ENCODE results near the gene SLC6A17. TPM values are rescaled to one million over a fixed set of nuclear protein-coding genes. Genes with fewer than 3 reads are reported as not detected.

Gene SLC6A17
- total RNA-seq, 1 donor from 2014 or later = 0.14 TPM

DNA sequence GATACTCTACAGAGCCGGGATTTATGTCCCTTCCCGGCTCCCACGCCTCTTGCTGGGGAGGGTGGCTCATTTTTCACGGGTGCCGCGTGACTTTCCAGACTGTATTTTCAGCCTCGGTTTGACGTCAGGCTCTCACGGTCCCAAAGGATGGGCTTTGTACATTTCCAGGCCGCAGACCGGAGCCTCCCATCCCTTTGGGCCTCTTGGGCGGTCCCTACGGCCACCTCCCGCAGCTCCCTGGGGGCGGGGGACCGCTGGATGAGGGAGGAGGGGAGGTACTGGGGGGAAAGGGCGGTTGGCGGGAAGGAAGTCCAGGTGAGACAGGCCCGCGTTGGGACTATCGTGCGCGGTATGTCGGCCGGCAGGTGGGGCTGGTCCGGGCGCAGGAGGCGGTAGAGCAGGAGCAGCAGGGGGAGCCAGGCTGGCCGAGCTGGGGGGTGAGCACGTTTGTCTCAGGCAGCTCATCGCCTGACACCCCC is 20.1 kb upstream of the SLC6A17 start:
- Mint-ChIP-seq H3K27ac (ENCODE audit: unreplicated experiment) (no peak overlapping the region), H3K4me3 (no peak overlapping the region), H3K36me3 (ENCODE audit: low read depth) (no peaks in the 10 kb centered on the region), H3K4me1 (no peaks in the 10 kb centered on the region), H3K27me3 (ENCODE audit: low read depth) (peaks cover 49% of the 10 kb centered on the region), H3K9me3 (no peaks in the 10 kb centered on the region)
- DNase-seq (ENCODE audit: low read depth, low spot score) = no peak
- TF ChIP-seq, protein P1, sequence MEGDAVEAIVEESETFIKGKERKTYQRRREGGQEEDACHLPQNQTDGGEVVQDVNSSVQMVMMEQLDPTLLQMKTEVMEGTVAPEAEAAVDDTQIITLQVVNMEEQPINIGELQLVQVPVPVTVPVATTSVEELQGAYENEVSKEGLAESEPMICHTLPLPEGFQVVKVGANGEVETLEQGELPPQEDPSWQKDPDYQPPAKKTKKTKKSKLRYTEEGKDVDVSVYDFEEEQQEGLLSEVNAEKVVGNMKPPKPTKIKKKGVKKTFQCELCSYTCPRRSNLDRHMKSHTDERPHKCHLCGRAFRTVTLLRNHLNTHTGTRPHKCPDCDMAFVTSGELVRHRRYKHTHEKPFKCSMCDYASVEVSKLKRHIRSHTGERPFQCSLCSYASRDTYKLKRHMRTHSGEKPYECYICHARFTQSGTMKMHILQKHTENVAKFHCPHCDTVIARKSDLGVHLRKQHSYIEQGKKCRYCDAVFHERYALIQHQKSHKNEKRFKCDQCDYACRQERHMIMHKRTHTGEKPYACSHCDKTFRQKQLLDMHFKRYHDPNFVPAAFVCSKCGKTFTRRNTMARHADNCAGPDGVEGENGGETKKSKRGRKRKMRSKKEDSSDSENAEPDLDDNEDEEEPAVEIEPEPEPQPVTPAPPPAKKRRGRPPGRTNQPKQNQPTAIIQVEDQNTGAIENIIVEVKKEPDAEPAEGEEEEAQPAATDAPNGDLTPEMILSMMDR (conservative IDR thresholded peaks at IDR 0.05) = no peak

DNA sequence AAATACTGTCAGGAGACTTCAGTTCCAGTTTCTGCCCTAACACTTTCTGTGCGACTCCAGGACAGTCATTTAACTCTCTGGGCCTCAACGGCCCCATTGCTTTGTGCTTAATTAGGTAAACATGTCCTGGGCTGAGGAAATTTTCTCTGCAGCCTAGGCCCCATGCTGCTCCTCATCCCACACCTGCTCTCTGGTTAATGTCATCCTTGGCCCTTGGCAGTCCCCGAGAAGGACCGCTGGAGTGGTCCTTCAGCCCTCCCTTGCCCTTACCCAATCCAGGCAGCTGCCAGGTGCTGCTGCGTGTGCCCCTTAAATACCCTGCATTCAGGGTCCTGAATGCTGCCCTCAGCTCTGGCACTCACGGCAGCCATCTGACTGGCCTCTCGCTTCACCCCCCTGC is 19.3 kb upstream of the SLC6A17 start:
- H3K27ac Mint-ChIP-seq (ENCODE audit: unreplicated experiment) = no peak overlapping the region
- no peaks in the 10 kb centered on the region for H3K36me3 Mint-ChIP-seq (ENCODE audit: low read depth)
- no peak overlapping the region for H3K4me3 Mint-ChIP-seq
- DNase-seq (ENCODE audit: low read depth, low spot score) = no peak
- peaks cover 4% of the 10 kb centered on the region for H3K4me1 Mint-ChIP-seq
- TF ChIP-seq, protein P1 (conservative IDR thresholded peaks at IDR 0.05) = no peak
- H3K27me3 Mint-ChIP-seq (ENCODE audit: low read depth) = peaks cover 49% of the 10 kb centered on the region
- H3K9me3 Mint-ChIP-seq = no peaks in the 10 kb centered on the region

DNA sequence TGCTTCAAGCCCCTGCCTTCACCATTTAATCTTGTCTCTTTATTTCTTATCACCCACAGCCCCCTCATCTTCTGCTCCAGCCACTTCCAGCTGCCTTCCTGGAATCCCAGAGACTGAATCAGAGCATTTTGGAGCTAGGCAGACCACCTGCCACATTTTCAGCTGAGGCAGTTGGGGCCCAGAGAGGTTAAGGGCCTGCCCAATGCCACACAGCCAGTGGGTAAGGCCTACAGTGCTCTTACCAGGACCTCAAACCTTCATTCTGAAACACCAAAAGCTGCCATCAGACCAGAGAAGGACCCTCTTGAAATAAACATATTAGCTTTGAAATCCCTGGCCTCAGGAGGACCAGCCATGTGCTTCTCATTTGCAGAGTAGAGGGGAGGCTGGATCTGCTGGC is 17.6 kb upstream of the SLC6A17 start:
- H3K9me3 Mint-ChIP-seq = no peaks in the 10 kb centered on the region
- no peaks in the 10 kb centered on the region for H3K36me3 Mint-ChIP-seq (ENCODE audit: low read depth)
- no peak overlapping the region for H3K4me3 Mint-ChIP-seq
- DNase-seq (ENCODE audit: low read depth, low spot score) = no peak
- TF ChIP-seq, protein P1 (conservative IDR thresholded peaks at IDR 0.05) = no peak
- peaks cover 21% of the 10 kb centered on the region for H3K4me1 Mint-ChIP-seq
- peaks cover 63% of the 10 kb centered on the region for H3K27me3 Mint-ChIP-seq (ENCODE audit: low read depth)
- no peak overlapping the region for H3K27ac Mint-ChIP-seq (ENCODE audit: unreplicated experiment)

DNA sequence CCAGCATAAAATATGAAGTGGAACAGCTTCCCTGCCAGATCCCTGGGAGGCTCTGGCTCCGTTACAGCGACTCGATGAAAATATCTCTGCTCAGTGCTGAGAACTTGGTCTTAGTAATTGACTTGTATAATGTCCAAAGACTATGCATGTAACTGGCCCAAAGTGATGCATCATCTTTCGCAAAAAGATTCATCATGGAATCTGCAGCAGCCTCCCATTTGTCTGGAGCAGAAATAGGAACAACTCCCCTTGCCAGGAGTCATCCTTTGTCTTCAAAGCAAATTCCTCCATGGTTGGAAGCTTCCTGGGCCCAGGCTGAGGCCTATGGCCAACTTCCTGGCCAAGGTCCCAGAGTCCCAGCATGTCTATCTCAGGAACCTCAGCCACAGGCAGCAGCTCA is 16.9 kb upstream of the SLC6A17 start:
- no peak overlapping the region for H3K27ac Mint-ChIP-seq (ENCODE audit: unreplicated experiment)
- peaks cover 23% of the 10 kb centered on the region for H3K4me1 Mint-ChIP-seq
- H3K27me3 Mint-ChIP-seq (ENCODE audit: low read depth) = peaks cover 66% of the 10 kb centered on the region

DNA sequence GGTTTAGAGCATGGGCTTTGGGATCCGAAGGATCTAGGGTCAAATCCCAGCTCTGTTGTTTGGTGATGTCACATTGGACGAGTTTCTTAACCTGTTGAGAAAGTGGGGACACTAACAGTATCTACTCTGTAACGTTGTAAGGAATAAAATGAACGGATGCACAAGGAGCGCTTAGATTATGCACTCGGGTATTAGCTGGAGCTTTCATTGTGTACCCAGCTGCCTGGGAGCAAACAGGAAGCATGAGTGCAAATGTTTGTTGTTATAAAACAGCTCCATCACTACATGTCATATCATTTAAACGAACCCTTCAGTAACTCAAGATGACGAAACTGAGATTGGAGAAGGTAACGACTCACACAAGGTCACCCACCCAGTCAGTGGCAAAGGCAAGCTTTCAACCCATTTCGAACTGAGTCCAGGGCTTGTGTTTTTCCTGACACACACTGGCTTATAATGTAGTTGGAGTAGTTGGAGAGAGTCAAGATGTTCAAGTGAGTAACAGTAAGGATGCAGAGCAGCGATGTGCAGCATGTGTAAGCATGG is 16.2 kb upstream of the SLC6A17 start:
- Mint-ChIP-seq H3K27me3 (ENCODE audit: low read depth) (peaks cover 67% of the 10 kb centered on the region), H3K4me1 (peaks cover 23% of the 10 kb centered on the region), H3K27ac (ENCODE audit: unreplicated experiment) (no peak overlapping the region), H3K36me3 (ENCODE audit: low read depth) (no peaks in the 10 kb centered on the region), H3K4me3 (no peak overlapping the region), H3K9me3 (no peaks in the 10 kb centered on the region)
- DNase-seq (ENCODE audit: low read depth, low spot score) = no peak
- TF ChIP-seq, protein P1 (conservative IDR thresholded peaks at IDR 0.05) = no peak

More for the DNA sequence above, 16.9 kb upstream of the SLC6A17 start:
- no peak for DNase-seq (ENCODE audit: low read depth, low spot score)
- Mint-ChIP-seq H3K9me3 (no peaks in the 10 kb centered on the region), H3K4me3 (no peak overlapping the region), H3K36me3 (ENCODE audit: low read depth) (no peaks in the 10 kb centered on the region)
- TF ChIP-seq, protein P1 (conservative IDR thresholded peaks at IDR 0.05) = no peak

Measured in neural crest cell (in vitro differentiated cells).